WTC11 (cell line): ENCODE measurements around the gene TRABD. TPM values are rescaled to one million over a fixed set of nuclear protein-coding genes. Genes with fewer than 3 reads are reported as not detected.

ENCODE experiments used
- ATAC-seq: fragments of 200-7000 bp; cut with Tn5 transposase; 2 replicates; pipeline ENCODE4 v1.10.0; 2021; ENCODE audit warnings: mild to moderate bottlenecking, moderate library complexity
- CTCF ChIA-PET: fragments of 300-600 bp; sonication (Branson Sonifier 250); formaldehyde crosslinking; loops from one replicate; lab custom pipeline; 2021; ENCODE audit warnings: antibody characterized with exemption; lab: Charles Lee
- POLR2A ChIA-PET: fragments of 350-600 bp; sonication (Branson Sonifier 250); formaldehyde crosslinking; loops from one replicate; lab custom pipeline; 2021; ENCODE audit warnings: antibody characterized with exemption; lab: Charles Lee
- DNase-seq: peaks from one replicate; pipeline ENCODE4 v3.0.0; 2021; ENCODE audit warnings: low spot score
- H3K27ac Mint-ChIP-seq: 2 replicates; pipeline ENCODE4 v1.8.0; 2021; ENCODE audit warnings: mixed read lengths
- H3K27me3 Mint-ChIP-seq: 2 replicates; pipeline ENCODE4 v1.8.0; 2021; ENCODE audit warnings: low read depth, mild to moderate bottlenecking, moderate library complexity, mixed read lengths
- H3K36me3 Mint-ChIP-seq: 2 replicates; pipeline ENCODE4 v1.8.0; 2021; ENCODE audit warnings: mixed read lengths
- H3K4me1 Mint-ChIP-seq: 2 replicates; pipeline ENCODE4 v1.8.0; 2022; ENCODE audit warnings: mixed read lengths
- H3K4me3 Mint-ChIP-seq: 2 replicates; pipeline ENCODE4 v1.8.0; 2021; ENCODE audit warnings: mild to moderate bottlenecking, moderate library complexity, mixed read lengths
- H3K9me3 Mint-ChIP-seq: 2 replicates; pipeline ENCODE4 v1.8.0; 2021; ENCODE audit warnings: mixed read lengths
- CREB1 ChIP-seq: sonication (generic); formaldehyde crosslinking; IDR thresholded peaks from 2 replicates; pipeline ENCODE4 v1.8.0; 2023; ENCODE audit warnings: mild to moderate bottlenecking, missing genetic modification reagents
- CREM ChIP-seq: sonication (generic); formaldehyde crosslinking; IDR thresholded peaks from 2 replicates; pipeline ENCODE4 v1.8.1; 2022; ENCODE audit warnings: mild to moderate bottlenecking, missing genetic modification reagents, moderate library complexity
- E2F1 ChIP-seq: sonication (generic); formaldehyde crosslinking; IDR thresholded peaks from 2 replicates; pipeline ENCODE4 v1.8.0; 2022; ENCODE audit warnings: mild to moderate bottlenecking, missing genetic modification reagents
- ELF4 ChIP-seq: sonication (generic); formaldehyde crosslinking; IDR thresholded peaks from 2 replicates; pipeline ENCODE4 v1.8.1; 2022; ENCODE audit warnings: low read depth, mild to moderate bottlenecking, moderate library complexity, missing genetic modification reagents
- IRF1 ChIP-seq: sonication (generic); formaldehyde crosslinking; IDR thresholded peaks from 2 replicates; pipeline ENCODE4 v1.8.0; 2023; ENCODE audit warnings: missing genetic modification reagents
- JAZF1 ChIP-seq: fragments of 250-450 bp; sonication (Bioruptor Pico); IDR thresholded peaks from 2 replicates; pipeline ENCODE4 v1.9.0; 2021; ENCODE audit warnings: moderate library complexity, mild to moderate bottlenecking, inconsistent platforms
- JUN ChIP-seq: sonication (generic); formaldehyde crosslinking; IDR thresholded peaks from 2 replicates; pipeline ENCODE4 v1.8.0; 2023; ENCODE audit warnings: mild to moderate bottlenecking, missing genetic modification reagents
- MAX ChIP-seq: sonication (generic); formaldehyde crosslinking; IDR thresholded peaks from 2 replicates; pipeline ENCODE4 v1.8.0; 2022; ENCODE audit warnings: mild to moderate bottlenecking, missing genetic modification reagents
- MLX ChIP-seq: sonication (generic); formaldehyde crosslinking; IDR thresholded peaks from 2 replicates; pipeline ENCODE4 v1.8.1; 2023; ENCODE audit warnings: mild to moderate bottlenecking, missing genetic modification reagents, moderate library complexity
- RELA ChIP-seq: sonication (generic); formaldehyde crosslinking; IDR thresholded peaks from 2 replicates; pipeline ENCODE4 v1.8.1; 2022; ENCODE audit warnings: missing genetic modification reagents, mild to moderate bottlenecking, borderline replicate concordance
- RORB ChIP-seq: fragments of 250-450 bp; sonication (Bioruptor Pico); IDR thresholded peaks from 2 replicates; pipeline ENCODE4 v1.9.0; 2021; ENCODE audit warnings: mild to moderate bottlenecking
- SMAD3 ChIP-seq: sonication (generic); formaldehyde crosslinking; IDR thresholded peaks from 2 replicates; pipeline ENCODE4 v1.8.0; 2022; ENCODE audit warnings: missing genetic modification reagents, mild to moderate bottlenecking, borderline replicate concordance
- ZBTB21 ChIP-seq: sonication (generic); formaldehyde crosslinking; IDR thresholded peaks from 2 replicates; pipeline ENCODE4 v1.8.1; 2023; ENCODE audit warnings: mild to moderate bottlenecking, missing genetic modification reagents, borderline replicate concordance
- ZBTB43 ChIP-seq: sonication (generic); formaldehyde crosslinking; IDR thresholded peaks from 2 replicates; pipeline ENCODE4 v1.8.1; 2023; ENCODE audit warnings: mild to moderate bottlenecking, missing genetic modification reagents
- ZNF121 ChIP-seq: sonication (generic); formaldehyde crosslinking; IDR thresholded peaks from 2 replicates; pipeline ENCODE4 v1.8.0; 2023; ENCODE audit warnings: missing genetic modification reagents
- ZNF263 ChIP-seq: sonication (generic); formaldehyde crosslinking; IDR thresholded peaks from 2 replicates; pipeline ENCODE4 v1.8.1; 2022; ENCODE audit warnings: low read depth, mild to moderate bottlenecking, moderate library complexity, missing genetic modification reagents
- ZNF281 ChIP-seq: sonication (generic); formaldehyde crosslinking; IDR thresholded peaks from 2 replicates; pipeline ENCODE4 v1.8.0; 2023; ENCODE audit warnings: mild to moderate bottlenecking, missing genetic modification reagents
- ZNF512 ChIP-seq: sonication (generic); formaldehyde crosslinking; IDR thresholded peaks from 2 replicates; pipeline ENCODE4 v1.8.1; 2022; ENCODE audit warnings: missing genetic modification reagents, borderline replicate concordance
- ZNF671 ChIP-seq: fragments of 250-450 bp; sonication (Bioruptor Pico); IDR thresholded peaks from 2 replicates; pipeline ENCODE4 v1.8.0; 2021; ENCODE audit warnings: mild to moderate bottlenecking
- total RNA-seq: library from RNA; stranded (reverse); gene quantifications from 3 replicates; pipeline ENCODE4 v1.2.3, GENCODE V29; 2021

TRABD gene
- total RNA-seq, 1 experiment from 2014 or later, result 90.4 TPM

- DNase-seq (no peak), ATAC-seq (no peak)
- TF ChIP-seq MAX (no peak), RORB (CRISPR knock-in tag) (no peak), ZBTB43 (CRISPR knock-in tag) (no peak), ZNF121 (CRISPR knock-in tag) (no peak), ZNF512 (CRISPR knock-in tag) (no peak), CREM (no peak), ZNF281 (CRISPR knock-in tag) (no peak), MLX (CRISPR knock-in tag) (no peak), IRF1 (CRISPR knock-in tag) (no peak), ZNF671 (CRISPR knock-in tag) (no peak), ELF4 (CRISPR knock-in tag) (no peak), ZBTB21 (CRISPR knock-in tag) (no peak), JUN (CRISPR knock-in tag) (no peak), JAZF1 (CRISPR knock-in tag) (no peak), CREB1 (CRISPR knock-in tag) (no peak), ZNF263 (CRISPR knock-in tag) (no peak), E2F1 (CRISPR knock-in tag) (no peak), RELA (CRISPR knock-in tag) (no peak), SMAD3 (CRISPR knock-in tag) (no peak)
- peaks cover 20% of the 10 kb centered on the region for H3K27me3 Mint-ChIP-seq
- CTCF ChIA-PET, result interaction anchor here (1.3 kb wide), 1 partner anchor 24 kb away, joined by 5 read pairs; no protein-coding TSS in a partner anchor
- no peaks in the 10 kb centered on the region for H3K36me3 Mint-ChIP-seq
- H3K4me1 Mint-ChIP-seq, result 0 out of 2 replicates have a peak, but pooled peaks cover 4% of the 10 kb centered on the region
- no peaks in the 10 kb centered on the region for H3K9me3 Mint-ChIP-seq
- no peak overlapping the region for H3K4me3 Mint-ChIP-seq
- no peak overlapping the region for H3K27ac Mint-ChIP-seq
- POLR2A ChIA-PET, result no interaction called here
These were observed 20.1 kb upstream of the TRABD start for GRCh38 chr22:50165436-50166123.
